H9 (cell line): ENCODE measurements around the gene MGLL. TPM values are rescaled to one million over a fixed set of nuclear protein-coding genes. Genes with fewer than 3 reads are reported as not detected.

Experiments
- DNase-seq: peaks from one replicate; pipeline ENCODE4 v3.0.0-alpha.2; 2017
- H2AFZ ChIP-seq: one replicate; pipeline ENCODE4 v1.6.1; 2013; ENCODE audit warnings: mild to moderate bottlenecking, low read length, control low read depth, moderate library complexity
- H2AK5ac ChIP-seq: 2 replicates; pipeline ENCODE4 v1.6.1; 2013; ENCODE audit warnings: low read length, control low read depth, mixed read lengths; ENCODE audit not compliant: insufficient read length
- H2BK120ac ChIP-seq: one replicate; pipeline ENCODE4 v1.6.1; 2013; ENCODE audit warnings: low read depth, mild to moderate bottlenecking, low read length, control low read depth, inconsistent platforms; ENCODE audit not compliant: poor library complexity, severe bottlenecking
- H2BK12ac ChIP-seq: 2 replicates; pipeline ENCODE4 v1.6.1; 2013; ENCODE audit warnings: low read length, control low read depth, mixed read lengths, low read depth; ENCODE audit not compliant: insufficient read length
- H2BK15ac ChIP-seq: 2 replicates; pipeline ENCODE4 v1.6.1; 2013; ENCODE audit warnings: low read depth, low read length, control low read depth
- H2BK20ac ChIP-seq: one replicate; pipeline ENCODE4 v1.6.1; 2013; ENCODE audit warnings: low read depth, mild to moderate bottlenecking, low read length, control low read depth, inconsistent platforms; ENCODE audit not compliant: poor library complexity, severe bottlenecking
- H2BK5ac ChIP-seq: 2 replicates; pipeline ENCODE4 v1.6.1; 2013; ENCODE audit warnings: low read length, control low read depth, mixed read lengths; ENCODE audit not compliant: insufficient read length
- H3K14ac ChIP-seq: 2 replicates; pipeline ENCODE4 v1.6.1; 2013; ENCODE audit warnings: low read length, control low read depth; ENCODE audit not compliant: insufficient read depth
- H3K18ac ChIP-seq: 2 replicates; pipeline ENCODE4 v1.6.1; 2013; ENCODE audit warnings: low read depth, mild to moderate bottlenecking, mixed read lengths, low read length, control low read depth; ENCODE audit not compliant: insufficient read length
- H3K23ac ChIP-seq: 2 replicates; pipeline ENCODE4 v1.6.1; 2013; ENCODE audit warnings: low read length, control low read depth, mixed read lengths, low read depth; ENCODE audit not compliant: insufficient read length
- H3K23me2 ChIP-seq: 2 replicates; pipeline ENCODE4 v1.6.1; 2013; ENCODE audit warnings: low read depth, mild to moderate bottlenecking, mixed read lengths, low read length, control low read depth; ENCODE audit not compliant: insufficient read length, poor library complexity, severe bottlenecking
- H3K27ac ChIP-seq: 2 replicates; pipeline ENCODE4 v1.5.1; 2013; ENCODE audit warnings: low read length, control low read depth, mixed read lengths, low read depth; ENCODE audit not compliant: insufficient read length
- H3K27me3 ChIP-seq: 2 replicates; pipeline ENCODE4 v1.6.1; 2013; ENCODE audit warnings: low read length, control low read depth, inconsistent platforms; ENCODE audit not compliant: insufficient read depth
- H3K4ac ChIP-seq: 2 replicates; pipeline ENCODE4 v1.6.1; 2013; ENCODE audit warnings: low read depth, mild to moderate bottlenecking, control low read depth, inconsistent platforms, low read length, moderate library complexity
- H3K4me1 ChIP-seq: 2 replicates; pipeline ENCODE4 v1.6.1; 2013; ENCODE audit warnings: low read length, control low read depth, inconsistent platforms; ENCODE audit not compliant: insufficient read depth
- H3K4me2 ChIP-seq: 2 replicates; pipeline ENCODE4 v1.6.1; 2013; ENCODE audit warnings: low read length, control low read depth, mixed read lengths; ENCODE audit not compliant: insufficient read length, insufficient read depth
- H3K56ac ChIP-seq: 2 replicates; pipeline ENCODE4 v1.6.1; 2013; ENCODE audit warnings: low read depth, mild to moderate bottlenecking, mixed read lengths, low read length, control low read depth; ENCODE audit not compliant: insufficient read length
- H3K79me1 ChIP-seq: 2 replicates; pipeline ENCODE4 v1.6.1; 2013; ENCODE audit warnings: low read depth, mild to moderate bottlenecking, moderate library complexity, low read length, control low read depth, inconsistent platforms; ENCODE audit not compliant: insufficient read depth, poor library complexity, severe bottlenecking
- H3K79me2 ChIP-seq: 2 replicates; pipeline ENCODE4 v1.6.1; 2013; ENCODE audit warnings: low read length, control low read depth, inconsistent platforms; ENCODE audit not compliant: insufficient read depth
- H3K9ac ChIP-seq: 2 replicates; pipeline ENCODE4 v1.6.1; 2013; ENCODE audit warnings: low read length, control low read depth, mixed read lengths; ENCODE audit not compliant: insufficient read length; ENCODE audit errors: extremely low read depth
- H3K9me3 ChIP-seq: one replicate; pipeline ENCODE4 v1.6.1; 2013; ENCODE audit warnings: low read depth, low read length, inconsistent platforms; ENCODE audit not compliant: control insufficient read depth
- H3T11ph ChIP-seq: one replicate; pipeline ENCODE4 v1.6.1; 2013; ENCODE audit warnings: mild to moderate bottlenecking, low read length, control low read depth, inconsistent platforms
- H4K20me1 ChIP-seq: one replicate; pipeline ENCODE4 v1.6.1; 2013; ENCODE audit not compliant: control insufficient read depth, insufficient read length, insufficient read depth
- H4K5ac ChIP-seq: 2 replicates; pipeline ENCODE4 v1.6.1; 2013; ENCODE audit warnings: low read depth, mild to moderate bottlenecking, mixed read lengths, low read length, control low read depth; ENCODE audit not compliant: insufficient read length
- H4K8ac ChIP-seq: replicated peaks from 2 replicates; pipeline ENCODE4 v1.6.1; 2013; ENCODE audit warnings: low read length, control low read depth, mixed read lengths, low read depth; ENCODE audit not compliant: insufficient read length
- H4K91ac ChIP-seq: 2 replicates; pipeline ENCODE4 v1.6.1; 2013; ENCODE audit warnings: low read depth, mild to moderate bottlenecking, moderate library complexity, mixed read lengths, low read length, control low read depth; ENCODE audit not compliant: insufficient read length
- H3K27ac Mint-ChIP-seq, 3 experiments: 2 replicates in 2 of 3; 3 replicates in 1 of 3; pipeline ENCODE4 v1.8.0; 2020 to 2021; ENCODE audit warnings: mixed read lengths in 3 of 3, mild to moderate bottlenecking in 1 of 3, moderate library complexity in 1 of 3
- H3K27me3 Mint-ChIP-seq: 2 replicates; pipeline ENCODE4 v1.8.0; 2021; ENCODE audit warnings: low read depth, mild to moderate bottlenecking, moderate library complexity, mixed read lengths
- H3K36me3 Mint-ChIP-seq, 3 experiments: 2 replicates in 2 of 3; 3 replicates in 1 of 3; pipeline ENCODE4 v1.8.0; 2020 to 2021; ENCODE audit warnings: low read depth in 3 of 3, mixed read lengths in 3 of 3; ENCODE audit not compliant: insufficient read depth in 1 of 3
- H3K4me1 Mint-ChIP-seq, 2 experiments: 2 replicates each; pipeline ENCODE4 v1.8.0; 2020; ENCODE audit warnings: mixed read lengths in 2 of 2
- H3K4me3 Mint-ChIP-seq, 2 experiments: 2 replicates in 1 of 2; 3 replicates in 1 of 2; pipeline ENCODE4 v1.8.0; 2020 to 2021; ENCODE audit warnings: mild to moderate bottlenecking in 2 of 2, mixed read lengths in 2 of 2, moderate library complexity in 1 of 2
- H3K9me3 Mint-ChIP-seq, 2 experiments: 2 replicates in 1 of 2; 3 replicates in 1 of 2; pipeline ENCODE4 v1.8.0; 2020; ENCODE audit warnings: mild to moderate bottlenecking in 2 of 2, mixed read lengths in 2 of 2, moderate library complexity in 1 of 2
- WGBS: extraction: QIAGEN DNeasy Blood & Tissue Kit; methylation state at CpG from one replicate; pipeline ENCODE4 v1.1.7; 2013; ENCODE audit warnings: missing lambda C conversion rate, low lambda C conversion rate, mixed read lengths; ENCODE audit not compliant: insufficient read length; ENCODE audit errors: extremely low coverage; 5-methylcytosine and 5-hydroxymethylcytosine counted together
- total RNA-seq: library from RNA; stranded (reverse); gene quantifications from 2 replicates; pipeline ENCODE4 v1.2.1, GENCODE V29; 2021
- TF ChIP-seq, protein P1 (sequence below): fragments of 200-600 bp; sonication (generic); conservative IDR thresholded peaks from 3 replicates; pipeline ENCODE4 v1.8.0; 2021; ENCODE audit warnings: antibody characterized with exemption, mild to moderate bottlenecking

Gene MGLL
- total RNA-seq, 1 experiment from 2014 or later: 0.11 TPM

DNA sequence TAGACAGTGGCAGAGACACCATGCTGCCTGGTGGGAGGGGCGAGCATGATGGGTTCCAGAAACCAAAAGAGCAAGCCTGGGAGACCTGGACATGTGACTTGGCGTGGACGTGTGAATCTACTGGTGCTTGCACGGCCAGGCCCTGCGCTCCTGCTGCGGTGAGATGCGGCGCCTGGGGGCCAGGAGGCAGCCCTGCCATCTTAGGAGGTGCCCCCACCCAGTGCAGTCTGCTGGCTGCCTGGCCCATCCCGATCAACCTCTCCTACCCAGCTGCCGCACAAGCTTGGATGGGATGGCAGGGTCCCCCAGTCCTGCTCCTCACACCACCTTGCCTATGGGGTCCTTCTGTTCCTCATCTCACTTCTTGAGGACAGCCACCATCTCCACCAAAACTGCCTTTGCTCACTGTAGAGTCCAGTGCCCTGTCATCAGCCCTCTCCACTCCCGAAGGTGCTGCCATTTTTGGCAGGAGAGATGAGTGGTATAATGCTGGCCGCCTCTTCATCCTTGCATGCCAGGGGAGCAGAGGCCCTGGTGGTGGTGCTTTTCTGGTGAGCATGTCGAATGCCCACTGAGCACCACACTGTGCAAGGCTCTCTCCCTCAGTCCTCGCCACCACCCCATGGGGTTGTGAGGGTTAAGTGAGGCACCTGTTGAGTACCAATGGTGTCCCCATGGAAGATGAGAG is 152.6 kb downstream of the MGLL start:
- H3K56ac ChIP-seq: no peak overlapping the region
- H3K18ac ChIP-seq: no peak overlapping the region
- H3K9ac ChIP-seq: no peak overlapping the region
- H3K4me1 ChIP-seq: no peaks in the 10 kb centered on the region
- H2BK15ac ChIP-seq: no peak overlapping the region
- H4K91ac ChIP-seq: no peak overlapping the region
- WGBS: no CpG with 5 or more reads among the region's 14 CpGs
- no peak overlapping the region for H2BK20ac ChIP-seq
- H2BK5ac ChIP-seq: no peak overlapping the region
- no peak overlapping the region for H2AK5ac ChIP-seq
- H3K23me2 ChIP-seq: peaks cover 10% of the 10 kb centered on the region
- H3K4ac ChIP-seq: no peak overlapping the region
- Mint-ChIP-seq H3K4me1 (peaks cover 10 to 12% of the 10 kb centered on the region in 2 experiments), H3K27me3 (peaks cover 7% of the 10 kb centered on the region), H3K27ac (peak overlapping the region in 1 of 3 experiments; percentile 31; a peak in 1 of 7 replicates), H3K9me3 (no peaks in the 10 kb centered on the region), H3K4me3 (no peak overlapping the region), H3K36me3 (peaks cover 5 to 21% (median 11%) of the 10 kb centered on the region in 3 experiments)
- H3K79me1 ChIP-seq: no peaks in the 10 kb centered on the region
- H3K9me3 ChIP-seq: no peaks in the 10 kb centered on the region
- H4K20me1 ChIP-seq: no peaks in the 10 kb centered on the region
- no peak overlapping the region for H3K14ac ChIP-seq
- no peak overlapping the region for H4K8ac ChIP-seq
- DNase-seq: no peak
- no peak overlapping the region for H2BK12ac ChIP-seq
- H3K23ac ChIP-seq: no peak overlapping the region
- TF ChIP-seq, protein P1, sequence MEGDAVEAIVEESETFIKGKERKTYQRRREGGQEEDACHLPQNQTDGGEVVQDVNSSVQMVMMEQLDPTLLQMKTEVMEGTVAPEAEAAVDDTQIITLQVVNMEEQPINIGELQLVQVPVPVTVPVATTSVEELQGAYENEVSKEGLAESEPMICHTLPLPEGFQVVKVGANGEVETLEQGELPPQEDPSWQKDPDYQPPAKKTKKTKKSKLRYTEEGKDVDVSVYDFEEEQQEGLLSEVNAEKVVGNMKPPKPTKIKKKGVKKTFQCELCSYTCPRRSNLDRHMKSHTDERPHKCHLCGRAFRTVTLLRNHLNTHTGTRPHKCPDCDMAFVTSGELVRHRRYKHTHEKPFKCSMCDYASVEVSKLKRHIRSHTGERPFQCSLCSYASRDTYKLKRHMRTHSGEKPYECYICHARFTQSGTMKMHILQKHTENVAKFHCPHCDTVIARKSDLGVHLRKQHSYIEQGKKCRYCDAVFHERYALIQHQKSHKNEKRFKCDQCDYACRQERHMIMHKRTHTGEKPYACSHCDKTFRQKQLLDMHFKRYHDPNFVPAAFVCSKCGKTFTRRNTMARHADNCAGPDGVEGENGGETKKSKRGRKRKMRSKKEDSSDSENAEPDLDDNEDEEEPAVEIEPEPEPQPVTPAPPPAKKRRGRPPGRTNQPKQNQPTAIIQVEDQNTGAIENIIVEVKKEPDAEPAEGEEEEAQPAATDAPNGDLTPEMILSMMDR: no peak
- H2AFZ ChIP-seq: no peak overlapping the region
- H3K27me3 ChIP-seq: no peaks in the 10 kb centered on the region
- no peak overlapping the region for H3K4me2 ChIP-seq
- no peak overlapping the region for H3K27ac ChIP-seq
- no peak overlapping the region for H4K5ac ChIP-seq
- H2BK120ac ChIP-seq: no peak overlapping the region
- no peak overlapping the region for H3T11ph ChIP-seq
- no peaks in the 10 kb centered on the region for H3K79me2 ChIP-seq
